Uterus (tissue), 2 donors: ENCODE measurements around the gene LDHB.

Experiments
- CTCF ChIP-seq, 4 experiments: fragments of 200-600 bp in 2 of 4; fragments of 450-650 bp in 2 of 4; sonication (generic) in 2 of 4; IDR thresholded peaks; one replicate each; pipeline ENCODE4 v1.5.1; 2016 to 2019; ENCODE audit warnings: antibody characterized with exemption in 4 of 4, mild to moderate bottlenecking in 2 of 4, moderate library complexity in 1 of 4
- POLR2A ChIP-seq, 2 donors: fragments of 450-650 bp; IDR thresholded peaks; one replicate each; pipeline ENCODE4 v1.6.1; 2016; ENCODE audit warnings: antibody characterized with exemption in 2 of 2, mild to moderate bottlenecking in 1 of 2, moderate library complexity in 1 of 2

GRCh38 chr12:21676776-21677175, 19.1 kb upstream of the LDHB start:
- TF ChIP-seq POLR2A (IDR thresholded peaks at IDR 0.05), result no peak
- no peak for TF ChIP-seq CTCF (IDR thresholded peaks at IDR 0.05)
